Osteocyte (in vitro differentiated cells): Measurements from ENCODE around the gene G6PC3. TPM values are rescaled to one million over a fixed set of nuclear protein-coding genes. Genes with fewer than 3 reads are reported as not detected.

ENCODE experiments used
- DNase-seq: peaks from one replicate; pipeline ENCODE4 v3.0.0; 2021; ENCODE audit warnings: mixed read lengths; ENCODE audit not compliant: unreplicated experiment; ENCODE audit errors: extremely low spot score
- H3K27ac Mint-ChIP-seq: one replicate; pipeline ENCODE4 v1.8.0; 2021; ENCODE audit warnings: mild to moderate bottlenecking, mixed read lengths; ENCODE audit not compliant: unreplicated experiment
- H3K27me3 Mint-ChIP-seq: one replicate; pipeline ENCODE4 v1.8.0; 2021; ENCODE audit warnings: mixed read lengths; ENCODE audit not compliant: unreplicated experiment
- H3K36me3 Mint-ChIP-seq: one replicate; pipeline ENCODE4 v1.8.0; 2021; ENCODE audit warnings: mixed read lengths; ENCODE audit not compliant: unreplicated experiment
- H3K4me1 Mint-ChIP-seq: one replicate; pipeline ENCODE4 v1.8.0; 2021; ENCODE audit warnings: mixed read lengths; ENCODE audit not compliant: unreplicated experiment
- H3K4me3 Mint-ChIP-seq: one replicate; pipeline ENCODE4 v1.8.0; 2021; ENCODE audit warnings: mild to moderate bottlenecking, moderate library complexity, mixed read lengths; ENCODE audit not compliant: unreplicated experiment
- H3K9me3 Mint-ChIP-seq: one replicate; pipeline ENCODE4 v1.8.0; 2021; ENCODE audit warnings: mixed read lengths; ENCODE audit not compliant: unreplicated experiment
- total RNA-seq: library from RNA; stranded (reverse); gene quantifications from 2 replicates; pipeline ENCODE4 v1.2.1, GENCODE V29; 2021
- TF ChIP-seq, protein P1 (sequence below): fragments of 200-600 bp; sonication (generic); IDR thresholded peaks from 2 replicates; pipeline ENCODE4 v1.5.0; 2021; ENCODE audit warnings: antibody characterized with exemption, mild to moderate bottlenecking, moderate library complexity

The G6PC3 gene
- total RNA-seq, 1 donor from 2014 or later: 60.3 TPM

GRCh38 chr17:44074231-44074910 lies 3.8 kb downstream of the G6PC3 start:
- H3K9me3 Mint-ChIP-seq: no peaks in the 10 kb centered on the region
- H3K27me3 Mint-ChIP-seq: no peaks in the 10 kb centered on the region
- H3K4me1 Mint-ChIP-seq: peaks cover 27% of the 10 kb centered on the region
- no peak overlapping the region for H3K27ac Mint-ChIP-seq
- DNase-seq: no peak
- TF ChIP-seq, protein P1, sequence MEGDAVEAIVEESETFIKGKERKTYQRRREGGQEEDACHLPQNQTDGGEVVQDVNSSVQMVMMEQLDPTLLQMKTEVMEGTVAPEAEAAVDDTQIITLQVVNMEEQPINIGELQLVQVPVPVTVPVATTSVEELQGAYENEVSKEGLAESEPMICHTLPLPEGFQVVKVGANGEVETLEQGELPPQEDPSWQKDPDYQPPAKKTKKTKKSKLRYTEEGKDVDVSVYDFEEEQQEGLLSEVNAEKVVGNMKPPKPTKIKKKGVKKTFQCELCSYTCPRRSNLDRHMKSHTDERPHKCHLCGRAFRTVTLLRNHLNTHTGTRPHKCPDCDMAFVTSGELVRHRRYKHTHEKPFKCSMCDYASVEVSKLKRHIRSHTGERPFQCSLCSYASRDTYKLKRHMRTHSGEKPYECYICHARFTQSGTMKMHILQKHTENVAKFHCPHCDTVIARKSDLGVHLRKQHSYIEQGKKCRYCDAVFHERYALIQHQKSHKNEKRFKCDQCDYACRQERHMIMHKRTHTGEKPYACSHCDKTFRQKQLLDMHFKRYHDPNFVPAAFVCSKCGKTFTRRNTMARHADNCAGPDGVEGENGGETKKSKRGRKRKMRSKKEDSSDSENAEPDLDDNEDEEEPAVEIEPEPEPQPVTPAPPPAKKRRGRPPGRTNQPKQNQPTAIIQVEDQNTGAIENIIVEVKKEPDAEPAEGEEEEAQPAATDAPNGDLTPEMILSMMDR: no peak
- no peak overlapping the region for H3K4me3 Mint-ChIP-seq
- peaks cover 10% of the 10 kb centered on the region for H3K36me3 Mint-ChIP-seq

- TF ChIP-seq, protein P1: no peak
- Mint-ChIP-seq H3K36me3 (peaks cover 10% of the 10 kb centered on the region), H3K27me3 (no peaks in the 10 kb centered on the region), H3K4me3 (no peak overlapping the region), H3K4me1 (peaks cover 24% of the 10 kb centered on the region), H3K9me3 (no peaks in the 10 kb centered on the region), H3K27ac (no peak overlapping the region)
- DNase-seq: no peak
Observed at GRCh38 chr17:44074911-44075285, 4.4 kb downstream of the G6PC3 start.

- peaks cover 18% of the 10 kb centered on the region for H3K4me1 Mint-ChIP-seq
- TF ChIP-seq, protein P1: no peak
- no peak overlapping the region for H3K4me3 Mint-ChIP-seq
- H3K27ac Mint-ChIP-seq: no peak overlapping the region
- DNase-seq: no peak
- H3K36me3 Mint-ChIP-seq: peaks cover 14% of the 10 kb centered on the region
- no peaks in the 10 kb centered on the region for H3K9me3 Mint-ChIP-seq
- no peaks in the 10 kb centered on the region for H3K27me3 Mint-ChIP-seq
Observed at GRCh38 chr17:44075598-44076293, 5.2 kb downstream of the G6PC3 start.

- TF ChIP-seq, protein P1: no peak
- H3K27ac Mint-ChIP-seq: no peak overlapping the region
- no peak overlapping the region for H3K4me3 Mint-ChIP-seq
- H3K9me3 Mint-ChIP-seq: no peaks in the 10 kb centered on the region
- no peak for DNase-seq
- H3K27me3 Mint-ChIP-seq: no peaks in the 10 kb centered on the region
- peaks cover 14% of the 10 kb centered on the region for H3K36me3 Mint-ChIP-seq
- peaks cover 8% of the 10 kb centered on the region for H3K4me1 Mint-ChIP-seq
Observed at GRCh38 chr17:44076716-44077594, 6.4 kb downstream of the G6PC3 start.

- no peaks in the 10 kb centered on the region for H3K9me3 Mint-ChIP-seq
- H3K4me1 Mint-ChIP-seq: peaks cover 6% of the 10 kb centered on the region
- TF ChIP-seq, protein P1: no peak
- H3K36me3 Mint-ChIP-seq: peaks cover 15% of the 10 kb centered on the region
- no peaks in the 10 kb centered on the region for H3K27me3 Mint-ChIP-seq
- DNase-seq: no peak
- H3K27ac Mint-ChIP-seq: no peak overlapping the region
- H3K4me3 Mint-ChIP-seq: no peak overlapping the region
Observed at GRCh38 chr17:44077595-44077909, 7.0 kb downstream of the G6PC3 start.
